Neural cell (in vitro differentiated cells): ENCODE measurements around the gene CUX1.

Experiments
- EP300 ChIP-seq: fragments of 450-650 bp; conservative IDR thresholded peaks from 2 replicates; pipeline ENCODE4 v1.6.1; 2014; ENCODE audit warnings: antibody characterized with exemption, mild to moderate bottlenecking, moderate library complexity; ENCODE audit not compliant: poor library complexity, severe bottlenecking
- TF ChIP-seq, protein P1 (sequence below): fragments of 450-650 bp; IDR thresholded peaks from 2 replicates; pipeline ENCODE4 v1.5.1; 2014; ENCODE audit warnings: antibody characterized with exemption, mild to moderate bottlenecking, moderate library complexity; ENCODE audit not compliant: poor library complexity, severe bottlenecking

DNA sequence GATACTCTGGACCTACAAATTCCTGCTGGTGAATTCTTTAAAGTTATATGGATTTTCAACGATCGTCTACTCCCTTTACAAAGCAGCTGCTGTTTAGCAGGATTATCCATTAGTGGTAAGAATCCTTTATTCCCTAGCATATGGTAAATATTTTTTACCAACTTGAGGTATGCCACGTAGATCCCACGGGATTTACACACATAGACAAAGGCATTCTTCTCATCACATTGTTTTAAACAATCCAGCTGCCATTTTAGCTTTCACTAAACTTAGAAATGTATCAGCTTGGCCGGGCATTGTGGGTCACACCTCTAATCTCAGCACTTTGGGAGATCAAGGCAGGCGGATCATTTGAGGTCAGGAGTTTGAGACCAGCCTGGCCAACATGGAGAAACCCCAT is 321.2 kb downstream of the CUX1 start:
- TF ChIP-seq EP300, result no peak
- TF ChIP-seq, protein P1, sequence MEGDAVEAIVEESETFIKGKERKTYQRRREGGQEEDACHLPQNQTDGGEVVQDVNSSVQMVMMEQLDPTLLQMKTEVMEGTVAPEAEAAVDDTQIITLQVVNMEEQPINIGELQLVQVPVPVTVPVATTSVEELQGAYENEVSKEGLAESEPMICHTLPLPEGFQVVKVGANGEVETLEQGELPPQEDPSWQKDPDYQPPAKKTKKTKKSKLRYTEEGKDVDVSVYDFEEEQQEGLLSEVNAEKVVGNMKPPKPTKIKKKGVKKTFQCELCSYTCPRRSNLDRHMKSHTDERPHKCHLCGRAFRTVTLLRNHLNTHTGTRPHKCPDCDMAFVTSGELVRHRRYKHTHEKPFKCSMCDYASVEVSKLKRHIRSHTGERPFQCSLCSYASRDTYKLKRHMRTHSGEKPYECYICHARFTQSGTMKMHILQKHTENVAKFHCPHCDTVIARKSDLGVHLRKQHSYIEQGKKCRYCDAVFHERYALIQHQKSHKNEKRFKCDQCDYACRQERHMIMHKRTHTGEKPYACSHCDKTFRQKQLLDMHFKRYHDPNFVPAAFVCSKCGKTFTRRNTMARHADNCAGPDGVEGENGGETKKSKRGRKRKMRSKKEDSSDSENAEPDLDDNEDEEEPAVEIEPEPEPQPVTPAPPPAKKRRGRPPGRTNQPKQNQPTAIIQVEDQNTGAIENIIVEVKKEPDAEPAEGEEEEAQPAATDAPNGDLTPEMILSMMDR, result no peak
